ENCODE measurements around the gene ASTN2.

GRCh38 chr9:116964258-116964657 is 450.6 kb downstream of the ASTN2 start:
- TF ChIP-seq POLR2A (IDR thresholded peaks at IDR 0.05) (no peak), POLR2AphosphoS5 (IDR thresholded peaks at IDR 0.05) (no peak)
- TF ChIP-seq, protein P1, sequence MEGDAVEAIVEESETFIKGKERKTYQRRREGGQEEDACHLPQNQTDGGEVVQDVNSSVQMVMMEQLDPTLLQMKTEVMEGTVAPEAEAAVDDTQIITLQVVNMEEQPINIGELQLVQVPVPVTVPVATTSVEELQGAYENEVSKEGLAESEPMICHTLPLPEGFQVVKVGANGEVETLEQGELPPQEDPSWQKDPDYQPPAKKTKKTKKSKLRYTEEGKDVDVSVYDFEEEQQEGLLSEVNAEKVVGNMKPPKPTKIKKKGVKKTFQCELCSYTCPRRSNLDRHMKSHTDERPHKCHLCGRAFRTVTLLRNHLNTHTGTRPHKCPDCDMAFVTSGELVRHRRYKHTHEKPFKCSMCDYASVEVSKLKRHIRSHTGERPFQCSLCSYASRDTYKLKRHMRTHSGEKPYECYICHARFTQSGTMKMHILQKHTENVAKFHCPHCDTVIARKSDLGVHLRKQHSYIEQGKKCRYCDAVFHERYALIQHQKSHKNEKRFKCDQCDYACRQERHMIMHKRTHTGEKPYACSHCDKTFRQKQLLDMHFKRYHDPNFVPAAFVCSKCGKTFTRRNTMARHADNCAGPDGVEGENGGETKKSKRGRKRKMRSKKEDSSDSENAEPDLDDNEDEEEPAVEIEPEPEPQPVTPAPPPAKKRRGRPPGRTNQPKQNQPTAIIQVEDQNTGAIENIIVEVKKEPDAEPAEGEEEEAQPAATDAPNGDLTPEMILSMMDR (IDR thresholded peaks at IDR 0.05), result no peak

Data from prostate gland (tissue), 2 donors.